Trophoblast cell (in vitro differentiated cells and primary cell): ENCODE results near the gene USH2A.

Source experiments
- DNase-seq, 2 donors: peaks; one replicate each; pipeline ENCODE4 v3.0.0-alpha.2; 2016
- H2AFZ ChIP-seq: 2 replicates; pipeline ENCODE4 v1.6.1; 2013; ENCODE audit warnings: low read length, moderate library complexity, mild to moderate bottlenecking; ENCODE audit not compliant: insufficient read depth, poor library complexity
- H2AK5ac ChIP-seq: 2 replicates; pipeline ENCODE4 v1.6.1; 2013; ENCODE audit warnings: mild to moderate bottlenecking, low read length
- H2BK120ac ChIP-seq: 2 replicates; pipeline ENCODE4 v1.6.1; 2013; ENCODE audit warnings: low read length, mild to moderate bottlenecking, moderate library complexity; ENCODE audit not compliant: insufficient read depth, poor library complexity
- H2BK12ac ChIP-seq: 2 replicates; pipeline ENCODE4 v1.6.1; 2013; ENCODE audit warnings: mild to moderate bottlenecking, low read length, moderate library complexity
- H2BK5ac ChIP-seq: 2 replicates; pipeline ENCODE4 v1.6.1; 2013; ENCODE audit warnings: low read length, low read depth, moderate library complexity, mild to moderate bottlenecking; ENCODE audit not compliant: poor library complexity
- H3K14ac ChIP-seq: 2 replicates; pipeline ENCODE4 v1.6.1; 2013; ENCODE audit warnings: mild to moderate bottlenecking, low read length
- H3K18ac ChIP-seq: 2 replicates; pipeline ENCODE4 v1.6.1; 2013; ENCODE audit warnings: mild to moderate bottlenecking, low read length
- H3K23ac ChIP-seq: 2 replicates; pipeline ENCODE4 v1.6.1; 2013; ENCODE audit warnings: low read length
- H3K27ac ChIP-seq: 2 replicates; pipeline ENCODE4 v1.5.1; 2013; ENCODE audit warnings: low read depth, mild to moderate bottlenecking, inconsistent platforms, low read length, moderate library complexity
- H3K27me3 ChIP-seq: 2 replicates; pipeline ENCODE4 v1.6.1; 2013; ENCODE audit warnings: inconsistent platforms, mild to moderate bottlenecking, low read length, moderate library complexity; ENCODE audit not compliant: insufficient read depth
- H3K36me3 ChIP-seq, 2 experiments: 1 replicate in 1 of 2; 2 replicates in 1 of 2; pipeline ENCODE4 v1.6.1; 2013; ENCODE audit warnings: low read length in 2 of 2, mild to moderate bottlenecking in 2 of 2, moderate library complexity in 1 of 2; ENCODE audit not compliant: insufficient read depth in 2 of 2, control insufficient read depth in 1 of 2
- H3K4ac ChIP-seq: 2 replicates; pipeline ENCODE4 v1.6.1; 2013; ENCODE audit warnings: low read depth, mild to moderate bottlenecking, low read length, moderate library complexity
- H3K4me1 ChIP-seq, 2 experiments: 1 replicate in 1 of 2; 2 replicates in 1 of 2; pipeline ENCODE4 v1.6.1; 2013; ENCODE audit warnings: low read length in 2 of 2, mild to moderate bottlenecking in 2 of 2, moderate library complexity in 1 of 2; ENCODE audit not compliant: insufficient read depth in 2 of 2, control insufficient read depth in 1 of 2
- H3K4me2 ChIP-seq: 2 replicates; pipeline ENCODE4 v1.6.1; 2013; ENCODE audit warnings: inconsistent platforms, mild to moderate bottlenecking, low read length, moderate library complexity
- H3K4me3 ChIP-seq: 2 replicates; pipeline ENCODE4 v1.5.1; 2013; ENCODE audit warnings: mild to moderate bottlenecking, low read depth, low read length, inconsistent platforms
- H3K79me1 ChIP-seq: one replicate; pipeline ENCODE4 v1.6.1; 2013; ENCODE audit warnings: low read length
- H3K79me2 ChIP-seq: 2 replicates; pipeline ENCODE4 v1.6.1; 2013; ENCODE audit warnings: low read length, mild to moderate bottlenecking; ENCODE audit not compliant: control insufficient read depth, insufficient read depth, poor library complexity
- H3K9ac ChIP-seq: 2 replicates; pipeline ENCODE4 v1.6.1; 2013; ENCODE audit warnings: mild to moderate bottlenecking, low read length
- H3K9me3 ChIP-seq: 2 replicates; pipeline ENCODE4 v1.6.1; 2013; ENCODE audit warnings: low read depth, mild to moderate bottlenecking, control low read depth, inconsistent platforms, low read length; ENCODE audit not compliant: insufficient read depth
- H4K12ac ChIP-seq: 2 replicates; pipeline ENCODE4 v1.6.1; 2013; ENCODE audit warnings: low read depth, mild to moderate bottlenecking, low read length, moderate library complexity
- H4K8ac ChIP-seq: 2 replicates; pipeline ENCODE4 v1.6.1; 2013; ENCODE audit warnings: low read depth, mild to moderate bottlenecking, low read length, moderate library complexity
- H4K91ac ChIP-seq: one replicate; pipeline ENCODE4 v1.6.1; 2013; ENCODE audit warnings: low read depth, mild to moderate bottlenecking, low read length, moderate library complexity
- WGBS: extraction: QIAGEN DNeasy Blood & Tissue Kit; methylation state at CpG from one replicate; pipeline ENCODE4 v1.1.7; 2013; ENCODE audit warnings: missing lambda C conversion rate; ENCODE audit not compliant: insufficient read length, insufficient coverage; ENCODE audit errors: extremely low coverage; 5-methylcytosine and 5-hydroxymethylcytosine counted together

USH2A gene

GRCh38 chr1:216049741-216050430 is 373.4 kb downstream of the USH2A start:
- Histone ChIP-seq H2AK5ac (no peak overlapping the region), H3K36me3 (no peaks in the 10 kb centered on the region), H3K4me1 (no peaks in the 10 kb centered on the region), H4K8ac (no peak overlapping the region), H3K4me2 (no peak overlapping the region), H3K4me3 (no peak overlapping the region), H2BK12ac (no peak overlapping the region), H3K23ac (no peak overlapping the region), H3K9ac (no peak overlapping the region), H3K4ac (no peak overlapping the region), H2BK5ac (no peak overlapping the region), H4K12ac (no peak overlapping the region), H3K79me2 (no peaks in the 10 kb centered on the region), H3K79me1 (no peaks in the 10 kb centered on the region), H3K18ac (no peak overlapping the region), H2BK120ac (no peak overlapping the region), H3K14ac (no peak overlapping the region), H3K27ac (no peak overlapping the region), H3K9me3 (no peaks in the 10 kb centered on the region), H3K27me3 (no peaks in the 10 kb centered on the region), H2AFZ (no peak overlapping the region), H4K91ac (no peak overlapping the region)
- DNase-seq = no peak
- no CpG with 5 or more reads among the region's 9 CpGs for WGBS

GRCh38 chr1:216047811-216048572 is 375.3 kb downstream of the USH2A start:
- Histone ChIP-seq H2BK5ac (no peak overlapping the region), H3K36me3 (no peaks in the 10 kb centered on the region)

GRCh38 chr1:216046336-216046735 is 376.9 kb downstream of the USH2A start:
- H2BK12ac ChIP-seq = no peak overlapping the region
- H2AFZ ChIP-seq = no peak overlapping the region
- H3K14ac ChIP-seq = no peak overlapping the region
- no peak overlapping the region for H2AK5ac ChIP-seq
- H4K91ac ChIP-seq = no peak overlapping the region
- no peaks in the 10 kb centered on the region for H3K4me1 ChIP-seq
- no peaks in the 10 kb centered on the region for H3K27me3 ChIP-seq
- H3K9ac ChIP-seq = no peak overlapping the region
- no peak overlapping the region for H3K4ac ChIP-seq
- no peak overlapping the region for H3K27ac ChIP-seq
- no peaks in the 10 kb centered on the region for H3K79me2 ChIP-seq
- no peaks in the 10 kb centered on the region for H3K9me3 ChIP-seq
- H3K4me2 ChIP-seq = no peak overlapping the region
- no peak overlapping the region for H4K12ac ChIP-seq
- H3K36me3 ChIP-seq = no peaks in the 10 kb centered on the region
- DNase-seq = no peak
- H2BK120ac ChIP-seq = no peak overlapping the region
- no peak overlapping the region for H3K4me3 ChIP-seq
- H2BK5ac ChIP-seq = no peak overlapping the region
- no peak overlapping the region for H3K23ac ChIP-seq
- H3K18ac ChIP-seq = no peak overlapping the region
- no CpG with 5 or more reads among the region's 4 CpGs for whole genome bisulfite sequencing
- H3K79me1 ChIP-seq = no peaks in the 10 kb centered on the region
- H4K8ac ChIP-seq = no peak overlapping the region

More at GRCh38 chr1:216047811-216048572, 375.3 kb downstream of the USH2A start:
- no peak overlapping the region for H3K18ac ChIP-seq
- H3K4ac ChIP-seq = no peak overlapping the region
- no peaks in the 10 kb centered on the region for H3K79me1 ChIP-seq
- H3K9me3 ChIP-seq = no peaks in the 10 kb centered on the region
- no peaks in the 10 kb centered on the region for H3K4me1 ChIP-seq
- no CpG with 5 or more reads among the region's 3 CpGs for WGBS
- H3K4me2 ChIP-seq = no peak overlapping the region
- no peak overlapping the region for H3K9ac ChIP-seq
- no peak overlapping the region for H3K27ac ChIP-seq
- no peak overlapping the region for H4K8ac ChIP-seq
- H3K27me3 ChIP-seq = no peaks in the 10 kb centered on the region
- H2AFZ ChIP-seq = no peak overlapping the region
- H4K12ac ChIP-seq = no peak overlapping the region
- H3K14ac ChIP-seq = no peak overlapping the region
- DNase-seq = no peak
- H3K23ac ChIP-seq = no peak overlapping the region
- no peak overlapping the region for H2BK12ac ChIP-seq
- no peak overlapping the region for H3K4me3 ChIP-seq
- H2BK120ac ChIP-seq = no peak overlapping the region
- H2AK5ac ChIP-seq = no peak overlapping the region
- H3K79me2 ChIP-seq = no peaks in the 10 kb centered on the region
- H4K91ac ChIP-seq = no peak overlapping the region

- no peak overlapping the region for H3K23ac ChIP-seq
- no peak overlapping the region for H3K4ac ChIP-seq
- no peak overlapping the region for H2BK120ac ChIP-seq
- no peaks in the 10 kb centered on the region for H3K36me3 ChIP-seq
- H3K27ac ChIP-seq = no peak overlapping the region
- no peak overlapping the region for H2BK12ac ChIP-seq
- H3K9ac ChIP-seq = no peak overlapping the region
- no peaks in the 10 kb centered on the region for H3K9me3 ChIP-seq
- no peak overlapping the region for H2AFZ ChIP-seq
- H3K4me3 ChIP-seq = no peak overlapping the region
- no CpG with 5 or more reads among the region's 1 CpG for WGBS
- DNase-seq = peak; percentile 23 to 72
- H3K27me3 ChIP-seq = no peaks in the 10 kb centered on the region
- H3K79me1 ChIP-seq = no peaks in the 10 kb centered on the region
- no peak overlapping the region for H4K91ac ChIP-seq
- no peak overlapping the region for H3K18ac ChIP-seq
- no peaks in the 10 kb centered on the region for H3K79me2 ChIP-seq
- no peaks in the 10 kb centered on the region for H3K4me1 ChIP-seq
- no peak overlapping the region for H3K4me2 ChIP-seq
- no peak overlapping the region for H4K8ac ChIP-seq
- no peak overlapping the region for H2BK5ac ChIP-seq
- H2AK5ac ChIP-seq = no peak overlapping the region
- no peak overlapping the region for H3K14ac ChIP-seq
- no peak overlapping the region for H4K12ac ChIP-seq
These were observed 377.8 kb downstream of the USH2A start for GRCh38 chr1:216045400-216045799.
